ENCODE measurements around the gene UBASH3B.
"Not testable (repeated sequence)": the region's sequence is repeated elsewhere in the genome, so short reads cannot be mapped to it uniquely, and the experiment has no call there.

Gene UBASH3B

GRCh38 chr11:122813894-122814270 is 158.4 kb downstream of the UBASH3B start:
- DNase-seq (ENCODE audit: low spot score), result no peak

GRCh38 chr11:122814401-122814800 is 158.9 kb downstream of the UBASH3B start:
- DNase-seq (ENCODE audit: low spot score), result no peak

- no peak for DNase-seq (ENCODE audit: low spot score)
These were observed 160.4 kb downstream of the UBASH3B start for GRCh38 chr11:122815900-122816299.

- no peak for DNase-seq (ENCODE audit: low spot score)
These were observed 161.4 kb downstream of the UBASH3B start for GRCh38 chr11:122816761-122817520.

- no peak for DNase-seq (ENCODE audit: low spot score)
These were observed 164.6 kb downstream of the UBASH3B start for GRCh38 chr11:122820158-122820557.

- no peak for DNase-seq (ENCODE audit: low spot score)
These were observed 165.6 kb downstream of the UBASH3B start for GRCh38 chr11:122821169-122821568.

- DNase-seq (ENCODE audit: low spot score), result no peak
These were observed 166.7 kb downstream of the UBASH3B start for GRCh38 chr11:122822241-122822640.

- no peak for DNase-seq (ENCODE audit: low spot score)
These were observed 168.0 kb downstream of the UBASH3B start for GRCh38 chr11:122823564-122823963.

GRCh38 chr11:122829371-122829770 is 173.8 kb downstream of the UBASH3B start:
- not testable (repeated sequence) for DNase-seq (ENCODE audit: low spot score)

- not testable (repeated sequence) for DNase-seq (ENCODE audit: low spot score)
These were observed 176.8 kb downstream of the UBASH3B start for GRCh38 chr11:122832297-122832696.

- no peak for DNase-seq (ENCODE audit: low spot score)
These were observed 177.4 kb downstream of the UBASH3B start for GRCh38 chr11:122832721-122833470.

GRCh38 chr11:122833846-122834464 is 178.4 kb downstream of the UBASH3B start:
- no peak for DNase-seq (ENCODE audit: low spot score)

GRCh38 chr11:122836916-122837315 is 181.4 kb downstream of the UBASH3B start:
- DNase-seq (ENCODE audit: low spot score), result no peak

GRCh38 chr11:122837528-122838346 is 182.2 kb downstream of the UBASH3B start:
- DNase-seq (ENCODE audit: low spot score), result no peak

- DNase-seq (ENCODE audit: low spot score), result no peak
These were observed 188.0 kb downstream of the UBASH3B start for GRCh38 chr11:122843281-122844141.

GRCh38 chr11:122847466-122847865 is 191.9 kb downstream of the UBASH3B start:
- DNase-seq (ENCODE audit: low spot score), result no peak

- no peak for DNase-seq (ENCODE audit: low spot score)
These were observed 192.7 kb downstream of the UBASH3B start for GRCh38 chr11:122848186-122848585.

- DNase-seq (ENCODE audit: low spot score), result no peak
These were observed 194.6 kb downstream of the UBASH3B start for GRCh38 chr11:122850076-122850631.

- DNase-seq (ENCODE audit: low spot score), result no peak
These were observed 195.9 kb downstream of the UBASH3B start for GRCh38 chr11:122851366-122851966.

- no peak for DNase-seq (ENCODE audit: low spot score)
These were observed 196.7 kb downstream of the UBASH3B start for GRCh38 chr11:122852074-122852795.

All from HuH-7.5 (cell line).